Psoas muscle (tissue), 8 donors: ENCODE data around the gene ZNF333. TPM values are rescaled to one million over a fixed set of nuclear protein-coding genes. Genes with fewer than 3 reads are reported as not detected.

Source experiments
- ATAC-seq, 4 donors: fragments of 200-7000 bp; cut with Tn5 transposase; one replicate each; pipeline ENCODE4 v1.9.1; 2020; ENCODE audit warnings: moderate library complexity in 3 of 4, mild to moderate bottlenecking in 2 of 4
- DNase-seq, 2 donors: peaks; one replicate each; pipeline ENCODE4 v3.0.0-alpha.2; 2020
- H3K27ac ChIP-seq: fragments of 200-600 bp; one replicate; pipeline ENCODE4 v1.8.0; 2022
- H3K27me3 ChIP-seq, 3 donors: fragments of 200-600 bp in 1 of 3; one replicate each; pipeline versions ENCODE4 v1.6.1 to v1.8.0; 2013 to 2022; ENCODE audit warnings: low read length in 2 of 3, mild to moderate bottlenecking in 2 of 3, moderate library complexity in 1 of 3; ENCODE audit not compliant: insufficient read depth in 3 of 3
- H3K36me3 ChIP-seq, 2 donors: fragments of 200-600 bp in 1 of 2; one replicate each; pipeline versions ENCODE4 v1.6.1 to v1.8.0; 2013 to 2022; ENCODE audit warnings: low read depth in 1 of 2, mild to moderate bottlenecking in 1 of 2, moderate library complexity in 1 of 2; ENCODE audit not compliant: insufficient read depth in 1 of 2
- H3K4me1 ChIP-seq: fragments of 200-600 bp; one replicate; pipeline ENCODE4 v1.8.0; 2022
- H3K4me3 ChIP-seq: fragments of 200-600 bp; one replicate; pipeline ENCODE4 v1.8.0; 2022; ENCODE audit warnings: mild to moderate bottlenecking
- H3K9me3 ChIP-seq: fragments of 200-600 bp; one replicate; pipeline ENCODE4 v1.8.0; 2022
- CTCF ChIP-seq: fragments of 200-600 bp; IDR thresholded peaks from one replicate; pipeline ENCODE4 v1.8.0; 2022; ENCODE audit warnings: antibody characterized with exemption
- WGBS, 3 donors: extraction: QIAGEN DNeasy Blood & Tissue Kit; methylation state at CpG; one replicate each; pipeline versions ENCODE4 v1.1.6 to v1.1.7; 2013; 5-methylcytosine and 5-hydroxymethylcytosine counted together
- intact Hi-C, 2 donors: fragments of 100-400 bp; cut with DNase I; formaldehyde crosslinking; loops; one replicate each; pipeline versions ENCODE4 v1.11.0 to v1.14.2; 2022
- polyA plus RNA-seq, 3 donors: library from polyadenylated mRNA; stranded (reverse); fragments of 200-250 nt; gene quantifications; one replicate each; pipeline ENCODE4 v1.2.3, GENCODE V29; 2013
- total RNA-seq, 4 donors: library from RNA; stranded (reverse); fragmentation: NEBNext Ultra II Directional in 2 of 4; extraction: Animal tissue kit (Norgen Biotek cat#: 25700) in 2 of 4; gene quantifications; one replicate each; pipeline versions ENCODE4 v1.2.1 to v1.2.4, GENCODE V29; 2021 to 2023
- donor health status: healthy with polysubstance abuse.
- donor health status: DM: no; HTN: no; CAD: no; lungs with moderate emphysema.
- donor health status: Bipolar disorder and iron deficiency.
- donor health status: healthy.
- donor health status: DM: yes; HTN: yes; CAD: no.
- donor health status: DM: no; HTN: no; CAD: no.
- donor health status: DM: no; HTN: no; CAD: no.
- donor health status: DM: yes; HTN: yes; CAD: no.

Gene ZNF333
- total and polyA plus RNA-seq, 7 donors, result 6.8 to 16.0 (median 8.9) TPM

- Histone ChIP-seq H3K4me3 (no peak overlapping the region), H3K9me3 (no peaks in the 10 kb centered on the region), H3K27ac (no peak overlapping the region), H3K36me3 (peaks cover 43 to 98% of the 10 kb centered on the region in 2 donors), H3K27me3 (no peaks in the 10 kb centered on the region), H3K4me1 (no peaks in the 10 kb centered on the region)
- DNase-seq, result no peak
- no peak for TF ChIP-seq CTCF
- intact Hi-C loops, result no loop called here
- WGBS, 3 donors, result 96% methylated on average over 9 of the region's 9 CpGs
- no peak for ATAC-seq
Measured at GRCh38 chr19:14700711-14701375, 11.0 kb downstream of the ZNF333 start.

GRCh38 chr19:14703833-14704232 is 14.0 kb downstream of the ZNF333 start:
- H3K9me3 ChIP-seq, result no peaks in the 10 kb centered on the region
- intact Hi-C loops, result no loop called here
- TF ChIP-seq CTCF, result no peak
- no peak for ATAC-seq
- H3K36me3 ChIP-seq, result peaks cover 48 to 98% of the 10 kb centered on the region in 2 donors
- H3K4me3 ChIP-seq, result no peak overlapping the region
- no peak for DNase-seq
- H3K4me1 ChIP-seq, result no peaks in the 10 kb centered on the region
- no peaks in the 10 kb centered on the region for H3K27me3 ChIP-seq
- 89 to 97% (median 95%) methylated on average over 6 of the region's 6 CpGs for WGBS, 3 donors
- no peak overlapping the region for H3K27ac ChIP-seq

- ATAC-seq (no peak), DNase-seq (no peak)
- H3K4me3 ChIP-seq, result no peak overlapping the region
- peaks cover 50 to 98% of the 10 kb centered on the region in 2 donors for H3K36me3 ChIP-seq
- WGBS, 3 donors, result 90 to 96% (median 93%) methylated on average over 6 of the region's 6 CpGs
- H3K27me3 ChIP-seq, result no peaks in the 10 kb centered on the region
- intact Hi-C loops, result no loop called here
- H3K9me3 ChIP-seq, result no peaks in the 10 kb centered on the region
- no peaks in the 10 kb centered on the region for H3K4me1 ChIP-seq
- no peak for TF ChIP-seq CTCF
- H3K27ac ChIP-seq, result no peak overlapping the region
Measured at GRCh38 chr19:14704450-14704849, 14.6 kb downstream of the ZNF333 start.

- WGBS, 3 donors, result 93 to 97% (median 95%) methylated on average over 4 of the region's 4 CpGs
- ATAC-seq (no peak), DNase-seq (no peak)
- intact Hi-C loops, result no loop called here
- H3K9me3 ChIP-seq, result peaks cover 63% of the 10 kb centered on the region
- H3K4me3 ChIP-seq, result no peak overlapping the region
- no peak for TF ChIP-seq CTCF
- no peak overlapping the region for H3K27ac ChIP-seq
- peaks cover 0 to 2% (median 0%) of the 10 kb centered on the region in 3 donors for H3K27me3 ChIP-seq
- H3K4me1 ChIP-seq, result no peaks in the 10 kb centered on the region
- peaks cover 59 to 95% of the 10 kb centered on the region in 2 donors for H3K36me3 ChIP-seq
Measured at GRCh38 chr19:14715841-14716240, 26.0 kb downstream of the ZNF333 start.
